ENCODE data around the gene SLC4A1.

GRCh38 chr17:44297975-44298374, 30.0 kb upstream of the SLC4A1 start:
- TF ChIP-seq EZH2 (IDR thresholded peaks at IDR 0.05; ENCODE audit: low read length, unreplicated experiment) = no peak
- TF ChIP-seq CTCF (conservative IDR thresholded peaks at IDR 0.05; ENCODE audit: low read depth, low read length) = no peak
- TF ChIP-seq EZH2phosphoT487 (IDR thresholded peaks at IDR 0.05; ENCODE audit: borderline replicate concordance, low read length) = no peak

Measured in PC-3 (cell line).